Neural cell (in vitro differentiated cells): ENCODE measurements around the gene LCN10. TPM values are rescaled to one million over a fixed set of nuclear protein-coding genes. Genes with fewer than 3 reads are reported as not detected.

ENCODE experiments used
- H2AFZ ChIP-seq: fragments of 200-600, 300-800 bp; sonication (generic), shearing (Covaris generic); 2 replicates; pipeline ENCODE4 v1.6.0; 2014; ENCODE audit warnings: low read depth, mild to moderate bottlenecking, antibody characterized with exemption, low read length, moderate library complexity
- H3F3A ChIP-seq: fragments of 200-600 bp; shearing (Covaris generic); 2 replicates; pipeline ENCODE4 v1.6.1; 2016; ENCODE audit warnings: mild to moderate bottlenecking, moderate library complexity, mixed read lengths, antibody characterized with exemption, low read length; ENCODE audit not compliant: insufficient read depth, poor library complexity, severe bottlenecking
- H3K27ac ChIP-seq: fragments of 200-600, 300-800 bp; sonication (generic), shearing (Covaris generic); 2 replicates; pipeline ENCODE4 v1.5.1; 2014; ENCODE audit warnings: mild to moderate bottlenecking, low read length, moderate library complexity
- H3K27me3 ChIP-seq: fragments of 300-800, 200-600 bp; sonication (generic), shearing (Covaris generic); 2 replicates; pipeline ENCODE4 v1.6.0; 2014; ENCODE audit warnings: mild to moderate bottlenecking, low read depth, low read length, moderate library complexity; ENCODE audit not compliant: insufficient read depth
- H3K36me3 ChIP-seq: fragments of 300-800, 200-600 bp; sonication (generic), shearing (Covaris generic); 2 replicates; pipeline ENCODE4 v1.5.1; 2014; ENCODE audit warnings: mild to moderate bottlenecking, antibody characterized with exemption, low read length, moderate library complexity; ENCODE audit not compliant: insufficient read depth
- H3K4me2 ChIP-seq: fragments of 300-800, 200-600 bp; sonication (generic), shearing (Covaris generic); 2 replicates; pipeline ENCODE4 v1.6.0; 2014; ENCODE audit warnings: mild to moderate bottlenecking, low read length
- H3K4me3 ChIP-seq: fragments of 300-800, 200-600 bp; sonication (generic), shearing (Covaris generic); 2 replicates; pipeline ENCODE4 v1.5.1; 2014; ENCODE audit warnings: mild to moderate bottlenecking, low read length, moderate library complexity
- H3K79me2 ChIP-seq: fragments of 200-600 bp; shearing (Covaris generic); replicated peaks from 2 replicates; pipeline ENCODE4 v1.6.0; 2014; ENCODE audit warnings: mild to moderate bottlenecking, low read length, moderate library complexity; ENCODE audit not compliant: insufficient read depth
- H3K9ac ChIP-seq: fragments of 300-800, 200-600 bp; sonication (generic), shearing (Covaris generic); 2 replicates; pipeline ENCODE4 v1.6.1; 2016; ENCODE audit warnings: mild to moderate bottlenecking, low read length, mixed read lengths
- H3K9me2 ChIP-seq: fragments of 200-600 bp; shearing (Covaris generic); 2 replicates; pipeline ENCODE4 v1.6.1; 2016; ENCODE audit warnings: mild to moderate bottlenecking, low read length, mixed read lengths; ENCODE audit not compliant: insufficient read depth
- H3K9me3 ChIP-seq: fragments of 200-600, 300-800 bp; sonication (generic), shearing (Covaris generic); 2 replicates; pipeline ENCODE4 v1.6.1; 2016; ENCODE audit warnings: mild to moderate bottlenecking, mixed run types, low read length, moderate library complexity, mixed read lengths
- H4K20me1 ChIP-seq: fragments of 200-600 bp; shearing (Covaris generic); 2 replicates; pipeline ENCODE4 v1.6.1; 2016; ENCODE audit warnings: mild to moderate bottlenecking, mixed run types; ENCODE audit not compliant: insufficient read depth
- EP300 ChIP-seq: fragments of 450-650 bp; conservative IDR thresholded peaks from 2 replicates; pipeline ENCODE4 v1.6.1; 2014; ENCODE audit warnings: antibody characterized with exemption, mild to moderate bottlenecking, moderate library complexity; ENCODE audit not compliant: poor library complexity, severe bottlenecking
- EZH2 ChIP-seq: fragments of 200-600, 300-800 bp; shearing (Covaris generic), sonication (generic); IDR thresholded peaks from 2 replicates; pipeline ENCODE4 v1.6.1; 2014; ENCODE audit warnings: antibody characterized with exemption, low read length, borderline replicate concordance, mild to moderate bottlenecking; ENCODE audit not compliant: insufficient read depth, poor library complexity, severe bottlenecking
- MXI1 ChIP-seq: fragments of 450-650 bp; conservative IDR thresholded peaks from 2 replicates; pipeline ENCODE4 v1.6.1; 2014; ENCODE audit warnings: antibody characterized with exemption, mild to moderate bottlenecking; ENCODE audit not compliant: poor library complexity, severe bottlenecking
- POLR2AphosphoS5 ChIP-seq: IDR thresholded peaks from 2 replicates; pipeline ENCODE4 v1.6.1; 2012
- RAD21 ChIP-seq: fragments of 450-650 bp; conservative IDR thresholded peaks from 2 replicates; pipeline ENCODE4 v1.6.1; 2014; ENCODE audit warnings: antibody characterized with exemption, mild to moderate bottlenecking, moderate library complexity
- SMC3 ChIP-seq: fragments of 450-650 bp; conservative IDR thresholded peaks from 2 replicates; pipeline ENCODE4 v1.6.1; 2014; ENCODE audit warnings: antibody characterized with exemption, mild to moderate bottlenecking, moderate library complexity; ENCODE audit not compliant: poor library complexity
- TAF1 ChIP-seq: IDR thresholded peaks from 2 replicates; pipeline ENCODE4 v1.6.1; 2012; ENCODE audit warnings: low read depth
- polyA plus RNA-seq: library from polyadenylated mRNA; depleted of rRNA; stranded (reverse); fragments of >200 nt; gene quantifications from 2 replicates; pipeline ENCODE4 v1.2.3, GENCODE V29; 2014
- TF ChIP-seq, protein P1 (sequence below): IDR thresholded peaks from 2 replicates; pipeline ENCODE4 v1.6.1; 2012; ENCODE audit warnings: borderline replicate concordance
- TF ChIP-seq, protein P2 (sequence below): fragments of 450-650 bp; IDR thresholded peaks from 2 replicates; pipeline ENCODE4 v1.5.1; 2014; ENCODE audit warnings: antibody characterized with exemption, mild to moderate bottlenecking, moderate library complexity; ENCODE audit not compliant: poor library complexity, severe bottlenecking

Gene LCN10
- polyA plus RNA-seq, 1 donor from 2014 or later, result not detected

DNA sequence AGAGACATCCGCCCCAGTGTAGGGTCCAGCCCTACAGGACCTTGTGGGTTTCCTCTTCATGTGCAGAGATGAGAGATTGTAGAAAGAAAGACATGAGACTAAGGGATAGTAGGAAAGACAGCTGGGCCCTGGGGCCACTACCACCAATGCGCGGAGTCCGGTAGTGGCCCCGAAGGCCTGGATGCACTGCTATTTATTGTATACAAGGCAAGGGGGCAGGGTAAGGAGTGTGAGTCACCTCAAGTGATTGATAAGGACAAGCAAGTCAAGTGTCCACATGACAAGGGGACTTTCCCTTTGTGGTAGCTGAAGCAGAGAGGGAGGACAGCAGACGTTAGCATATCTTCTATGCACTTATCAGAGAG is 42.2 kb upstream of the LCN10 start:
- H3K4me3 ChIP-seq, result no peak overlapping the region
- no peaks in the 10 kb centered on the region for H3K36me3 ChIP-seq
- no peak for TF ChIP-seq EZH2
- TF ChIP-seq RAD21, result no peak
- no peak for TF ChIP-seq TAF1
- TF ChIP-seq, protein P1, sequence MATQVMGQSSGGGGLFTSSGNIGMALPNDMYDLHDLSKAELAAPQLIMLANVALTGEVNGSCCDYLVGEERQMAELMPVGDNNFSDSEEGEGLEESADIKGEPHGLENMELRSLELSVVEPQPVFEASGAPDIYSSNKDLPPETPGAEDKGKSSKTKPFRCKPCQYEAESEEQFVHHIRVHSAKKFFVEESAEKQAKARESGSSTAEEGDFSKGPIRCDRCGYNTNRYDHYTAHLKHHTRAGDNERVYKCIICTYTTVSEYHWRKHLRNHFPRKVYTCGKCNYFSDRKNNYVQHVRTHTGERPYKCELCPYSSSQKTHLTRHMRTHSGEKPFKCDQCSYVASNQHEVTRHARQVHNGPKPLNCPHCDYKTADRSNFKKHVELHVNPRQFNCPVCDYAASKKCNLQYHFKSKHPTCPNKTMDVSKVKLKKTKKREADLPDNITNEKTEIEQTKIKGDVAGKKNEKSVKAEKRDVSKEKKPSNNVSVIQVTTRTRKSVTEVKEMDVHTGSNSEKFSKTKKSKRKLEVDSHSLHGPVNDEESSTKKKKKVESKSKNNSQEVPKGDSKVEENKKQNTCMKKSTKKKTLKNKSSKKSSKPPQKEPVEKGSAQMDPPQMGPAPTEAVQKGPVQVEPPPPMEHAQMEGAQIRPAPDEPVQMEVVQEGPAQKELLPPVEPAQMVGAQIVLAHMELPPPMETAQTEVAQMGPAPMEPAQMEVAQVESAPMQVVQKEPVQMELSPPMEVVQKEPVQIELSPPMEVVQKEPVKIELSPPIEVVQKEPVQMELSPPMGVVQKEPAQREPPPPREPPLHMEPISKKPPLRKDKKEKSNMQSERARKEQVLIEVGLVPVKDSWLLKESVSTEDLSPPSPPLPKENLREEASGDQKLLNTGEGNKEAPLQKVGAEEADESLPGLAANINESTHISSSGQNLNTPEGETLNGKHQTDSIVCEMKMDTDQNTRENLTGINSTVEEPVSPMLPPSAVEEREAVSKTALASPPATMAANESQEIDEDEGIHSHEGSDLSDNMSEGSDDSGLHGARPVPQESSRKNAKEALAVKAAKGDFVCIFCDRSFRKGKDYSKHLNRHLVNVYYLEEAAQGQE, result no peak
- TF ChIP-seq EP300, result no peak
- no peak for TF ChIP-seq MXI1
- TF ChIP-seq, protein P2, sequence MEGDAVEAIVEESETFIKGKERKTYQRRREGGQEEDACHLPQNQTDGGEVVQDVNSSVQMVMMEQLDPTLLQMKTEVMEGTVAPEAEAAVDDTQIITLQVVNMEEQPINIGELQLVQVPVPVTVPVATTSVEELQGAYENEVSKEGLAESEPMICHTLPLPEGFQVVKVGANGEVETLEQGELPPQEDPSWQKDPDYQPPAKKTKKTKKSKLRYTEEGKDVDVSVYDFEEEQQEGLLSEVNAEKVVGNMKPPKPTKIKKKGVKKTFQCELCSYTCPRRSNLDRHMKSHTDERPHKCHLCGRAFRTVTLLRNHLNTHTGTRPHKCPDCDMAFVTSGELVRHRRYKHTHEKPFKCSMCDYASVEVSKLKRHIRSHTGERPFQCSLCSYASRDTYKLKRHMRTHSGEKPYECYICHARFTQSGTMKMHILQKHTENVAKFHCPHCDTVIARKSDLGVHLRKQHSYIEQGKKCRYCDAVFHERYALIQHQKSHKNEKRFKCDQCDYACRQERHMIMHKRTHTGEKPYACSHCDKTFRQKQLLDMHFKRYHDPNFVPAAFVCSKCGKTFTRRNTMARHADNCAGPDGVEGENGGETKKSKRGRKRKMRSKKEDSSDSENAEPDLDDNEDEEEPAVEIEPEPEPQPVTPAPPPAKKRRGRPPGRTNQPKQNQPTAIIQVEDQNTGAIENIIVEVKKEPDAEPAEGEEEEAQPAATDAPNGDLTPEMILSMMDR, result no peak
- TF ChIP-seq SMC3, result no peak
- no peak for TF ChIP-seq POLR2AphosphoS5
- H3K9me3 ChIP-seq, result no peaks in the 10 kb centered on the region
- H3K9ac ChIP-seq, result no peak overlapping the region
- no peaks in the 10 kb centered on the region for H3K27me3 ChIP-seq
- H3F3A ChIP-seq, result no peaks in the 10 kb centered on the region
- H3K4me2 ChIP-seq, result no peak overlapping the region
- no peaks in the 10 kb centered on the region for H3K9me2 ChIP-seq
- no peaks in the 10 kb centered on the region for H4K20me1 ChIP-seq
- no peak overlapping the region for H3K27ac ChIP-seq
- no peaks in the 10 kb centered on the region for H3K79me2 ChIP-seq
- H2AFZ ChIP-seq, result no peak overlapping the region

DNA sequence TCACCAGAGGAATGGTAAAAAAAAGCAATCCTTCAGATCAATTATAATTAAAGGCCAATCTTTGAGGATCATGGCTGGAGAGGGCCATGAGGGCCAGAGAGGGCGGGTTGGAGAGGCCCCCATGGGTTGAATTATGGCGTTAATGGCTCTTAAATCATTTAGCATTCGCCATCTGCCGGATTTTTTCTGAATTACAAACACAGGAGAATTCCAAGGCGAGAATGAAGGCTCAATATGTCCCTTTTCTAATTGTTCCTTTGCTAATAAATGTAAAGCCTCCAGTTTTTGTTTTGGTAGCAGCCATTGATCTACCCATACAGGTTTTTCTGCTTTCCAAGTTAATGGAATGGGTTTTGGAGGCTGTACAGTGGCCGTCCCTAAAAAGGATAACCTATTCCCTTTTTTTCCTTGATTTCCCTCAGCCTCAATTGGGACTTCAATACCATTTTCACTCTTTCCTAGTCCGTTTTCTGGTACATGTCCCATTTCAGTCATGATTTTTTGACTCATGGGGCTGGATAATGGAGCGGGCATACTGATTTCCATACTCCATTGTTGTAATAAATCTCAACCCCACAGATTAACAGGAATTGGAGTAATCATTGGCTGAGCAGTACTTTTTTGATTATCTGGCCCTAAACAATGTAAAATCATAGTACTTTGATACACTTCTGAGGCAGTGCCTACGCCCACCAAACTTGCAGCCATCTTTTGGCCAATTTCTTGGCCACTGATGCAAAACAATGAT is 41.7 kb upstream of the LCN10 start:
- H2AFZ ChIP-seq, result no peak overlapping the region
- H3K9me3 ChIP-seq, result no peaks in the 10 kb centered on the region
- TF ChIP-seq, protein P2, result peak; percentile 64
- TF ChIP-seq SMC3, result peak; percentile 63
- peak; percentile 35 for TF ChIP-seq RAD21
- TF ChIP-seq TAF1, result no peak
- no peak for TF ChIP-seq EP300

More for the DNA sequence above, 41.7 kb upstream of the LCN10 start:
- Histone ChIP-seq H3F3A (no peaks in the 10 kb centered on the region), H3K79me2 (no peaks in the 10 kb centered on the region), H3K9me2 (no peaks in the 10 kb centered on the region), H3K36me3 (no peaks in the 10 kb centered on the region), H3K9ac (no peak overlapping the region), H3K4me2 (no peak overlapping the region), H3K27me3 (no peaks in the 10 kb centered on the region), H3K27ac (no peak overlapping the region), H3K4me3 (no peak overlapping the region), H4K20me1 (no peaks in the 10 kb centered on the region)
